ENCODE data around the gene B4GALT2.

The B4GALT2 gene

GRCh38 chr1:43995984-43996732 is 17.1 kb downstream of the B4GALT2 start:
- Histone ChIP-seq H3K27ac (ENCODE audit: low read depth, low read length) (no peak overlapping the region), H3K27me3 (ENCODE audit: control insufficient read depth, insufficient read depth, low read length) (no peaks in the 10 kb centered on the region), H3K36me3 (ENCODE audit: control insufficient read depth, insufficient read depth, low read length) (peaks cover 3% of the 10 kb centered on the region), H3K9ac (ENCODE audit: low read length) (no peak overlapping the region), H3K4me1 (ENCODE audit: control insufficient read depth, insufficient read depth, low read length) (no peaks in the 10 kb centered on the region), H3K4me3 (ENCODE audit: low read length) (no peak overlapping the region)

GRCh38 chr1:43996733-43997115 is 17.7 kb downstream of the B4GALT2 start:
- Histone ChIP-seq H3K4me1 (ENCODE audit: control insufficient read depth, insufficient read depth, low read length) (no peaks in the 10 kb centered on the region), H3K27ac (ENCODE audit: low read depth, low read length) (no peak overlapping the region), H3K4me3 (ENCODE audit: low read length) (no peak overlapping the region), H3K36me3 (ENCODE audit: control insufficient read depth, insufficient read depth, low read length) (peaks cover 3% of the 10 kb centered on the region), H3K27me3 (ENCODE audit: control insufficient read depth, insufficient read depth, low read length) (no peaks in the 10 kb centered on the region), H3K9ac (ENCODE audit: low read length) (no peak overlapping the region)

DNA sequence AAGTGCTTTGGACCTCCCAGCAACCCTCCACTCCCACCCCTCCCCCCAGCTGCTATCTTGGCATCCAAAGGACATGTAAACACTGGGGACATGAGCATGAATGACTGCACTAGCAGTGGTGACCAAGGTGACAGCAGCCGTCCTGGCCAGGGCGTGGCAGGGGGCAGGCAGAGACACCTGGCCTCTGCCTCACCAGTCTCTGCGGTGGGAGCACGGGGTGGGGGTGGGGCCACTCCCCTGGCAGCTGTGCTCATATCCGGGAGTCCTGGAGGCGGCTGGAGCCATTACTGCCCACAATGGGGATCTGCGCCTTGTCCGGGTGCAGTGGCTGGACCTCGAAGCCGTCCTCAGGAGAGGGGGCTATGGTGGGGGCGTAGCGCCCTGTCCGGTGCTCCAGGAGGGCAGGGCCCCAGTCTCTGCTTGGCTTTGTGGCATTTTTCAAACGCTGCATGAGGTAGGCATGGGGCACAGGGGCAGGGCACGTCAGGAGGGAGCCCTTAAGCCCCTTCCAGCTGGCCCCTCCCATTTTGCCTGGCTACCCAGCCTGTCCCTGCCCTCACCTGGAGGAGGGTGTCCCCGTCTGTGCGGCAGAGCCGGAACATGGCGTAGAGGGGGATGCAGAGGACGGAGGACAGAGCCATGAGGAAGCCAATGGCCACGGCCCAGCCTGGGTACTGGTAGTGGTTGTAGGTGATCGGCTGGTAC is 18.4 kb downstream of the B4GALT2 start:
- peaks cover 3% of the 10 kb centered on the region for H3K36me3 ChIP-seq (ENCODE audit: control insufficient read depth, insufficient read depth, low read length)
- H3K27ac ChIP-seq (ENCODE audit: low read depth, low read length), result no peak overlapping the region

GRCh38 chr1:43998000-43998378 is 19.0 kb downstream of the B4GALT2 start:
- Histone ChIP-seq H3K27me3 (ENCODE audit: control insufficient read depth, insufficient read depth, low read length) (no peaks in the 10 kb centered on the region), H3K4me3 (ENCODE audit: low read length) (no peak overlapping the region), H3K9ac (ENCODE audit: low read length) (no peak overlapping the region), H3K4me1 (ENCODE audit: control insufficient read depth, insufficient read depth, low read length) (no peaks in the 10 kb centered on the region), H3K36me3 (ENCODE audit: control insufficient read depth, insufficient read depth, low read length) (peaks cover 3% of the 10 kb centered on the region), H3K27ac (ENCODE audit: low read depth, low read length) (no peak overlapping the region)

More for the DNA sequence above, 18.4 kb downstream of the B4GALT2 start:
- Histone ChIP-seq H3K4me3 (ENCODE audit: low read length) (no peak overlapping the region), H3K9ac (ENCODE audit: low read length) (no peak overlapping the region), H3K4me1 (ENCODE audit: control insufficient read depth, insufficient read depth, low read length) (no peaks in the 10 kb centered on the region), H3K27me3 (ENCODE audit: control insufficient read depth, insufficient read depth, low read length) (no peaks in the 10 kb centered on the region)

DNA sequence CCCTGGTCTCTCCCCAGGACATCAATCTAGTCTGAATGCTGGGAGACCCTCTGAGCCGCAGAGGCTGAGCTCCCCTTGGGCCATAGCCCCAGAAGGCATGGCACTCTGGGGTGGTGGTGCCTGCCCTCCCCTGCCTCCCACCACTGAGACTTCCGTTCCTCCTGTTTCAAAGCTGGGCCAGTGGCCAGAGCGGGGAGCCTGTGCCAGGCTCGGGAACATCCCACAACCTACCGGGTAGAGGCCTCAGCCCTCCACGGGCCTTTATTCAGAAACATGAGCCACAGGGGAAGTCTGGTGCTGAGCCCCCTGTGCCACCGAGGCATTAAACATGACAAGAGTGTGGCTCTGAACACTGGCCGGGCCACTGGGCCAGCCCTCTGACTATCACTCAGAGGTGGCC is 20.4 kb downstream of the B4GALT2 start:
- Histone ChIP-seq H3K4me3 (ENCODE audit: low read length) (no peak overlapping the region), H3K27ac (ENCODE audit: low read depth, low read length) (no peak overlapping the region), H3K9ac (ENCODE audit: low read length) (no peak overlapping the region), H3K27me3 (ENCODE audit: control insufficient read depth, insufficient read depth, low read length) (no peaks in the 10 kb centered on the region), H3K4me1 (ENCODE audit: control insufficient read depth, insufficient read depth, low read length) (no peaks in the 10 kb centered on the region), H3K36me3 (ENCODE audit: control insufficient read depth, insufficient read depth, low read length) (peaks cover 3% of the 10 kb centered on the region)

DNA sequence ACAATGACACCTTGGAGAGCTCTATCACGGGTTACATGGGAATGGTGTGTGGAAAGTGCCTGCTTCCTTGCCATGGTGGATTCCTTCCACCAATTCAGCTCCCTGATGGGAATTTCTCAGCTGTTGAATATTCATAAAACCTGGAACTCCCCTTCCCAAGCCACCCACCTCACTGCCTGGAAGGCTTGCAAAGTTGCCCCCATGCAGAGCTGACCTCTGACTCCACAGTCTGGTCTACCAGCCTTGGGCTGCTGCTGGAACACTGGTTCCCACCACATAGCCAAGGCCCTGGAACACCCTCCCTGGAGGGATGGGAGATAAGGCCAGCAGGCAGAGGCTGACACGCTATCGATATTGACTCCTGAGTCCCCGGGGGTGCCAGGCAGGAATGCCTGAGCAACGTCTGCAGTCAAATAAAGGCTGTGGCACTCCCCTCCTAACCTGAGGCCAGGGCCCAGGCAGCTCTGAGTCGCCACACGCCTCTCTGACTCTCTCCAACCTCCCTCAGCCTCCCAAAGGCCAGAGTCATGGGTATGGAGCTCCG is 21.2 kb downstream of the B4GALT2 start:
- H3K4me3 ChIP-seq (ENCODE audit: low read length), result no peak overlapping the region
- H3K4me1 ChIP-seq (ENCODE audit: control insufficient read depth, insufficient read depth, low read length), result no peaks in the 10 kb centered on the region
- H3K9ac ChIP-seq (ENCODE audit: low read length), result no peak overlapping the region
- no peak overlapping the region for H3K27ac ChIP-seq (ENCODE audit: low read depth, low read length)
- no peaks in the 10 kb centered on the region for H3K27me3 ChIP-seq (ENCODE audit: control insufficient read depth, insufficient read depth, low read length)
- H3K36me3 ChIP-seq (ENCODE audit: control insufficient read depth, insufficient read depth, low read length), result peaks cover 3% of the 10 kb centered on the region

- no peak overlapping the region for H3K27ac ChIP-seq (ENCODE audit: low read depth, low read length)
- peaks cover 2% of the 10 kb centered on the region for H3K4me1 ChIP-seq (ENCODE audit: control insufficient read depth, insufficient read depth, low read length)
- no peaks in the 10 kb centered on the region for H3K27me3 ChIP-seq (ENCODE audit: control insufficient read depth, insufficient read depth, low read length)
- no peak overlapping the region for H3K4me3 ChIP-seq (ENCODE audit: low read length)
- H3K9ac ChIP-seq (ENCODE audit: low read length), result no peak overlapping the region
- peaks cover 3% of the 10 kb centered on the region for H3K36me3 ChIP-seq (ENCODE audit: control insufficient read depth, insufficient read depth, low read length)
Observed at GRCh38 chr1:44002165-44002564, 23.2 kb downstream of the B4GALT2 start.

DNA sequence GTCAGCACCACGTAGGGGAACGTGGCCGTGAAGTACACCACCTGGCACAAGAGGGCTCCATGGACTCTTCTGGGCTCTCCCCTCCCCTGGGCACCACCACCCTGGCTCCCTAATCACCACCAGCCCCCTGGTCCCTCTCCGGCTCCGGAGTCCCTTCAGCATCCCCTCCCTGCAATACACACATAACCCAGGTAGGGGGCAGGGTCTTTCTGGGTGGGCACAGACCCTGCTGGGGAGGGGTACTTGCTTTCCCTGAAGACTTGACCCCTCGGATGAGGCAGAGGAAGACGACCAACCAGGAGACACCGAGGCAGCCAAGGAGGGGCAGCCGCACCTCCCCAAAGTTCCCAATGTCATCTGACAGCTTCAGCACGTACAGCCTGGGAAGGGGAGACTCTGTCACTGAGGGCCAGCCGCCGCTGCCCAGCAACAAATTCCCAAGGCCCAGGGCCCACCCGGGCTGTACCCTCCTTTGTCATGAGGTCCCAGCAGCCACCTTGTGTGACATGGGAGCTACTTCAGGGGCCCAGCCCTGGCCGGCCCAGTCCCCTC is 23.7 kb downstream of the B4GALT2 start:
- Histone ChIP-seq H3K36me3 (ENCODE audit: control insufficient read depth, insufficient read depth, low read length) (peaks cover 3% of the 10 kb centered on the region), H3K27ac (ENCODE audit: low read depth, low read length) (no peak overlapping the region)

DNA sequence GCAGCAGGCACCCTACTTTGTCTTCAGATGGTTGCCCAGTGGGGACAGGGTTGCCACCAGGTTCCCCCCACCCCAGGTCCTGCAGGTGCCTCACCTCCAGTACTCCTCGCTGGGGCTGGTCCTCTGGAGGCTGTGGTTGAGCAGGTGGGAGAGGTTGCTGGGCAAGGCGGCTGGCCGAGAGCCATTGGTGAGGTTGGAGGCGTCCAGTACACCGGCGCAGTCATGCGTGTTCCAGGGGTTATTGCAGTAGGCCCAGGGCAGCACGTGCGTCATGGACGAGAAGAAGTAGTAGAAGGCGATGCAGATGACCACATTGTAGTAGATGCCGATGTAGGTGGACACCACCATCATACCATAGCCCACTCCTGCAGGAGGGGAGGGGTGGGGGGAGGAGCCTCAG is 29.2 kb downstream of the B4GALT2 start:
- Histone ChIP-seq H3K9ac (ENCODE audit: low read length) (no peak overlapping the region), H3K4me3 (ENCODE audit: low read length) (no peak overlapping the region), H3K36me3 (ENCODE audit: control insufficient read depth, insufficient read depth, low read length) (no peaks in the 10 kb centered on the region), H3K4me1 (ENCODE audit: control insufficient read depth, insufficient read depth, low read length) (peaks cover 2% of the 10 kb centered on the region), H3K27ac (ENCODE audit: low read depth, low read length) (no peak overlapping the region), H3K27me3 (ENCODE audit: control insufficient read depth, insufficient read depth, low read length) (no peaks in the 10 kb centered on the region)

More for the DNA sequence above, 23.7 kb downstream of the B4GALT2 start:
- H3K9ac ChIP-seq (ENCODE audit: low read length), result no peak overlapping the region
- no peaks in the 10 kb centered on the region for H3K27me3 ChIP-seq (ENCODE audit: control insufficient read depth, insufficient read depth, low read length)
- H3K4me1 ChIP-seq (ENCODE audit: control insufficient read depth, insufficient read depth, low read length), result peaks cover 2% of the 10 kb centered on the region
- no peak overlapping the region for H3K4me3 ChIP-seq (ENCODE audit: low read length)

GRCh38 chr1:44010935-44011471 is 32.0 kb downstream of the B4GALT2 start:
- Histone ChIP-seq H3K27me3 (ENCODE audit: control insufficient read depth, insufficient read depth, low read length) (no peaks in the 10 kb centered on the region), H3K9ac (ENCODE audit: low read length) (no peak overlapping the region), H3K36me3 (ENCODE audit: control insufficient read depth, insufficient read depth, low read length) (no peaks in the 10 kb centered on the region), H3K4me1 (ENCODE audit: control insufficient read depth, insufficient read depth, low read length) (no peaks in the 10 kb centered on the region), H3K27ac (ENCODE audit: low read depth, low read length) (no peak overlapping the region), H3K4me3 (ENCODE audit: low read length) (no peak overlapping the region)

GRCh38 chr1:44012404-44012803 is 33.4 kb downstream of the B4GALT2 start:
- H3K9ac ChIP-seq (ENCODE audit: low read length), result no peak overlapping the region
- H3K4me3 ChIP-seq (ENCODE audit: low read length), result no peak overlapping the region
- H3K27ac ChIP-seq (ENCODE audit: low read depth, low read length), result no peak overlapping the region
- no peaks in the 10 kb centered on the region for H3K4me1 ChIP-seq (ENCODE audit: control insufficient read depth, insufficient read depth, low read length)
- no peaks in the 10 kb centered on the region for H3K36me3 ChIP-seq (ENCODE audit: control insufficient read depth, insufficient read depth, low read length)
- H3K27me3 ChIP-seq (ENCODE audit: control insufficient read depth, insufficient read depth, low read length), result no peaks in the 10 kb centered on the region

DNA sequence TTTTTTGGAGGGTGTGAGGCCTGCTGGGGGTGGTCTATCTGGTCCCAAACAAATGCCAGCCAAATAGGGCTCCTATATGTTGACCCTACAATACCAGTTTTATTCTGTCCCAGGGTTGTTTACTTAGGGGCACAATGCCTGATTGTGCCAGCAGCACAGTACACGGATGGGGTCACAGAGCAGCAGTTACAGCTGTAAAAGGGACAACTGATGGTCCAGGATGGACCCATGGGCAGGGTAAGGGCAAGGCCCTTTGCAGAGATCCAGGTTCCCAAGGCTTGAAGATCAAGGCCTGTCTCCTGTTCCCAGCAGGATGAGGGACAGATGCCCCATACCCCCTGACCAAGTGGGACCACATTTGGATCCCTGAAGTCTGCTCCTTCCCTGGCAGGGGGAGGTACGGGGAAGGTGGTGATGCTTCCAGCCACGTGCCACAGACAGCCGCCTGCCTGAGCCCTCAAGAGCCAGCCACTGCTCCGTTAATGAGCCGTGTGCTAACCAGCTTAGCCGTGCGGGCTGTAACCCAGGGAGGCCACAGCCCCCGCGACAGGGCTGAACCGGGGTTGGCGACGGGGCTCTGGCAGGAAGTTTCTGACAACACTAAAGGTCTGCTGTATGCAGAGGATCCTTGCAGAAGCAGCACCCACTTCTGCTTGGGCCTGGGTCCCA is 34.1 kb downstream of the B4GALT2 start:
- Histone ChIP-seq H3K36me3 (ENCODE audit: control insufficient read depth, insufficient read depth, low read length) (no peaks in the 10 kb centered on the region), H3K4me3 (ENCODE audit: low read length) (no peak overlapping the region), H3K27ac (ENCODE audit: low read depth, low read length) (no peak overlapping the region), H3K27me3 (ENCODE audit: control insufficient read depth, insufficient read depth, low read length) (no peaks in the 10 kb centered on the region), H3K9ac (ENCODE audit: low read length) (no peak overlapping the region), H3K4me1 (ENCODE audit: control insufficient read depth, insufficient read depth, low read length) (no peaks in the 10 kb centered on the region)

All from rectal smooth muscle tissue (tissue), 1 donor.